ENCODE results near the gene NINL.
"Not testable (repeated sequence)": the region's sequence is repeated elsewhere in the genome, so short reads cannot be mapped to it uniquely, and the experiment has no call there.

The NINL gene

GRCh38 chr20:25552977-25553376 lies 32.4 kb downstream of the NINL start:
- no peak for DNase-seq (ENCODE audit: low read depth)

- no peak for DNase-seq (ENCODE audit: low read depth)
Observed at GRCh38 chr20:25551413-25552215, 33.7 kb downstream of the NINL start.

- not testable (repeated sequence) for DNase-seq (ENCODE audit: low read depth)
Observed at GRCh38 chr20:25550645-25551337, 34.5 kb downstream of the NINL start.

- DNase-seq (ENCODE audit: low read depth), result no peak
Observed at GRCh38 chr20:25549843-25550477, 35.4 kb downstream of the NINL start.

GRCh38 chr20:25549172-25549773 lies 36.1 kb downstream of the NINL start:
- no peak for DNase-seq (ENCODE audit: low read depth)

- DNase-seq (ENCODE audit: low read depth), result no peak
Observed at GRCh38 chr20:25548613-25549086, 36.7 kb downstream of the NINL start.

- DNase-seq (ENCODE audit: low read depth), result no peak
Observed at GRCh38 chr20:25547999-25548398, 37.3 kb downstream of the NINL start.

GRCh38 chr20:25547063-25547462 lies 38.3 kb downstream of the NINL start:
- no peak for DNase-seq (ENCODE audit: low read depth)

GRCh38 chr20:25546048-25546447 lies 39.3 kb downstream of the NINL start:
- no peak for DNase-seq (ENCODE audit: low read depth)

- DNase-seq (ENCODE audit: low read depth), result no peak
Observed at GRCh38 chr20:25545171-25545570, 40.2 kb downstream of the NINL start.

GRCh38 chr20:25544734-25545133 lies 40.6 kb downstream of the NINL start:
- no peak for DNase-seq (ENCODE audit: low read depth)

GRCh38 chr20:25544311-25544710 lies 41.0 kb downstream of the NINL start:
- DNase-seq (ENCODE audit: low read depth), result no peak

GRCh38 chr20:25543068-25543467 lies 42.3 kb downstream of the NINL start:
- DNase-seq (ENCODE audit: low read depth), result no peak

- DNase-seq (ENCODE audit: low read depth), result no peak
Observed at GRCh38 chr20:25541676-25542075, 43.7 kb downstream of the NINL start.

- DNase-seq (ENCODE audit: low read depth), result no peak
Observed at GRCh38 chr20:25539742-25540672, 45.3 kb downstream of the NINL start.

- DNase-seq (ENCODE audit: low read depth), result no peak
Observed at GRCh38 chr20:25538838-25539665, 46.3 kb downstream of the NINL start.

- no peak for DNase-seq (ENCODE audit: low read depth)
Observed at GRCh38 chr20:25537890-25538289, 47.4 kb downstream of the NINL start.

- no peak for DNase-seq (ENCODE audit: low read depth)
Observed at GRCh38 chr20:25535762-25536161, 49.6 kb downstream of the NINL start.

- DNase-seq (ENCODE audit: low read depth), result no peak
Observed at GRCh38 chr20:25534845-25535244, 50.5 kb downstream of the NINL start.

GRCh38 chr20:25533920-25534700 lies 51.2 kb downstream of the NINL start:
- no peak for DNase-seq (ENCODE audit: low read depth)
